HL-60 (cell line): ENCODE data around the gene CORO1A.

Experiments
- DNase-seq, 2 experiments: peaks; one replicate each; pipeline ENCODE4 v3.0.0-alpha.2; 2010 to 2020; ENCODE audit warnings: low read depth in 1 of 2, low spot score in 1 of 2
- H3K27ac ChIP-seq: fragments of 250-450 bp; sonication (Bioruptor Pico); replicated peaks from 2 replicates; pipeline ENCODE4 v1.5.1; 2020; ENCODE audit warnings: mild to moderate bottlenecking, moderate library complexity
- H3K27me3 ChIP-seq: fragments of 250-450 bp; sonication (Bioruptor Pico); 2 replicates; pipeline ENCODE4 v1.5.1; 2021; ENCODE audit warnings: mild to moderate bottlenecking, moderate library complexity; ENCODE audit not compliant: insufficient read depth, poor library complexity, severe bottlenecking
- H3K4me3 ChIP-seq: replicated peaks from 2 replicates; pipeline ENCODE4 v1.5.1; 2011; ENCODE audit warnings: mild to moderate bottlenecking, control low read depth, low read length; ENCODE audit not compliant: insufficient read depth
- CTCF ChIP-seq: IDR thresholded peaks from one replicate; pipeline ENCODE4 v1.5.1; 2011; ENCODE audit warnings: low read length, control low read depth, inconsistent platforms; ENCODE audit not compliant: insufficient read depth
- GABPA ChIP-seq: IDR thresholded peaks from 2 replicates; pipeline ENCODE4 v1.6.1; 2012; ENCODE audit warnings: low read depth
- POLR2AphosphoS5 ChIP-seq: IDR thresholded peaks from 2 replicates; pipeline ENCODE4 v1.6.1; 2012; ENCODE audit warnings: low read depth
- REST ChIP-seq: IDR thresholded peaks from 2 replicates; pipeline ENCODE4 v1.6.1; 2012; ENCODE audit warnings: low read depth; ENCODE audit not compliant: insufficient replicate concordance
- SPI1 ChIP-seq: IDR thresholded peaks from 2 replicates; pipeline ENCODE4 v1.6.1; 2012; ENCODE audit warnings: low read depth, mild to moderate bottlenecking, borderline replicate concordance

Gene CORO1A

GRCh38 chr16:30186444-30186781 is 3.0 kb downstream of the CORO1A start:
- peak overlapping the region; percentile 59 for H3K4me3 ChIP-seq
- H3K27me3 ChIP-seq: no peaks in the 10 kb centered on the region
- DNase-seq: no peak
- peak overlapping the region; percentile 100 for H3K27ac ChIP-seq
- TF ChIP-seq POLR2AphosphoS5 (no peak; the same call in 1 of the 2 replicates), SPI1 (no peak), CTCF (no peak), REST (no peak), GABPA (no peak)

GRCh38 chr16:30186782-30187555 is 3.6 kb downstream of the CORO1A start:
- peak overlapping the region; percentile 59 for H3K4me3 ChIP-seq
- no peaks in the 10 kb centered on the region for H3K27me3 ChIP-seq
- TF ChIP-seq SPI1 (no peak), CTCF (peak; percentile 83), POLR2AphosphoS5 (peak; percentile 66), REST (no peak), GABPA (no peak)
- DNase-seq: peak; percentile 80 to 87
- peak overlapping the region; percentile 100 for H3K27ac ChIP-seq

GRCh38 chr16:30187556-30187865 is 4.1 kb downstream of the CORO1A start:
- Histone ChIP-seq H3K27ac (peak overlapping the region; percentile 100), H3K4me3 (no peak overlapping the region)
- DNase-seq: no peak

More at GRCh38 chr16:30187556-30187865, 4.1 kb downstream of the CORO1A start:
- TF ChIP-seq POLR2AphosphoS5 (no peak), CTCF (no peak), GABPA (no peak), SPI1 (no peak), REST (no peak)
- no peaks in the 10 kb centered on the region for H3K27me3 ChIP-seq
